T-helper 1 cell (primary cell): Measurements from ENCODE around the gene ZBTB40.

ENCODE experiments used
- DNase-seq, 5 donors: peaks; one replicate each; pipeline ENCODE4 v3.0.0-alpha.2; 2012 to 2020

ZBTB40 gene

DNA sequence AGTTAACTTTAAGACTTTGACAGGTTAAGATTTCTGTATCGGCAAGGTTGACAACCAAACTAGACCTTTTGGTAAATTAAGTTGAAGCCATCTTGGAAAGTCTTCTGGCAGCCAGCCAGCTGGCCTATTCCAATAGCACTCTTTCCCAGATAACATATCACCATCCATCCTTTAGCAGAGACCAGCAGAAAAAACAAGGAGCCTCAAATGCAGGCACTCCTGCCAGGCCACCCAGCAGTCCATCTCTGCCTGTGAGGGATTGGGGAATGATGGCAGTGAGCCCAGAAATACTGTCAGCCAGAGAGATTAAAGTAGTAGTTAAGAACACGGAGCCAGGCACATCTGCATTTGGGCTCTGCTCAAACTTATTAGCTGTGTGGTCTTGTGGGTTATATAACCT, 19.4 kb downstream of the ZBTB40 start:
- no peak for DNase-seq

- no peak for DNase-seq
Measured at GRCh38 chr1:22471610-22472009, 20.0 kb downstream of the ZBTB40 start.

- no peak for DNase-seq
Measured at GRCh38 chr1:22472596-22472995, 20.9 kb downstream of the ZBTB40 start.

- DNase-seq, result no peak
Measured at GRCh38 chr1:22473952-22474351, 22.3 kb downstream of the ZBTB40 start.

DNA sequence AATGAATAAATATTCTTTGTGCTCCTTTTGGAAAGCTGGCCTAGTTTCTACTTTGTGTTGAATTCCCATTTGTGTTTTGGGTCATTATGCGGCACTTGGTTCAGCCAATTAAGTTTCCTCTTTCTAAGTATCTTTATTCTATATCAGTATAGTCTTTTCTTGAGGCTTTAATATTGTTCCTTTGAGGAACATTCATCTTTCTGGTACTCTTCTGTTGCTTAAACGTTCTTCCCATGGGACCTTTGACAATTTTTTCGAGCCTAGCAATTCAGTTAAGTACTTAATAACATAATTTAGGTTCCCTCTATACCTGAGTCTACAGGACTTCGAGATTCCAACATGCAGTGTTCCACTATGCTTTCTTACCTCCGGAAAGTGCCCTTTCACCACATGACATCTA, 24.9 kb downstream of the ZBTB40 start:
- DNase-seq, result no peak

DNA sequence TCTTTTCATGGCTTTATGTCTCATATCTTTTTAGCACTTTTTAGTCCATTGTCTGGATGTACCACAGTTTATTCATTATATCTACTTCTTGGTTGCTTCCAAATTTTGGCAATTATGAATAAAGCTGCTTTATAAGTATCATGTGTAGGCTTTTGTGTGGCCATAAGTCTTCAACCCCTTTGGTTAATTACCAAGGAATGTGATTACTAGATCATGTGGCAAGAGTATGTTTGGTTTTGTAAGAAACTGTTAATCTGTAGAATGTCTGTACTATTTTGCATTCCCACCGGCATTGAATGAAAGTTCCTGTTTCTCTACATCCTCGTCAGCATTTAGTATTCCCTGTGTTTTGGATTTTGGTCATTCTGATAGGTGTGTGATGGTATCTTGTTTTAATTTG, 31.5 kb downstream of the ZBTB40 start:
- DNase-seq, result no peak

DNA sequence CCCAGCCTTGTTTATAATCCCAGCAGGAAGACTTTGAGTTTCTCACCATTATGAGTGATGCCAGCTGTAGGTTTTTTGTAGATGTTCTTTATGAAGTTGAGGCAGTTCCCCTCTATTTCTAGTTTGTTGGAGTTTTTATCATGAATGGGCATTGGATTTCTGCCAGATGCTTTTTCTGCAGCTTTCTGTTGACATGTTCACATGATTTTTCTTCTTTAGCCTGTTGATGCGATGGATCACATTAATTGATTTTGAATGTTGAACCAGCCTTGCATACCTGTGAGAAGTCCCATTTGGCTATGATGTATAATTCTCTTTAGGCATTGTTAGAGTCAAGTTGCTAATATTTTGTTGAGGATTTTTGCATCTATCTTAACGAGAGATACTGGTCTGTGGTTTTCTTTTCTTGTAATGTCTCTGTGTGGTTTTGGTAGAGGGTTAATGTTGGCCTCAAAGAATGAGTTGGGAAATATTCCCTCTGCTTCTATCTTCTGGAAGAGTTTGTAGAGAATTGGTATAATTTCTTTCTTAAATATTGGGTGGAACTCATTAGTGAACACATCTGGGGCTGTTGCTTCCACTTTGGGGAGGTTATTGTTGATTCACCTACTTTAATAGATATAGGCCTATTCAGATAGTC, 33.2 kb downstream of the ZBTB40 start:
- DNase-seq, result no peak

DNA sequence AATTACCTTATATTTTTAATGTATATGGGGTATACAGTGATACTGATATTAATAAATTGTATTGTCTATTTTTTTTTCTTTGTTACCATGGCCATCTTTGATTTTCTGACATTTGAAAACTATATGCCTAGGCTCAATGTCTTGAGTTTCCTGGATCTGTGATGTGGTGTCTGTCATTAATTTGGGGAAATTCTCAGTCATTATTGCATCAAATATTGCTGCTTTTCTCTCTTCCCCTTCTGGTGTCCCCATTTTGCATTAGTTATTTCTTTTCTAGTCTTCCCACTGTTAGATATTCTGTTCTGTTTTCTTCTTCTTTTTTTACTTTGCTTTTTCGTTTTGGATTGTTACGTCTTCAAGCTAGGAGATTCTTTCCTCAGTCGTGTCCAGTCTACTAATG, 33.8 kb downstream of the ZBTB40 start:
- no peak for DNase-seq

- DNase-seq, result no peak
Measured at GRCh38 chr1:22487781-22488180, 36.1 kb downstream of the ZBTB40 start.

DNA sequence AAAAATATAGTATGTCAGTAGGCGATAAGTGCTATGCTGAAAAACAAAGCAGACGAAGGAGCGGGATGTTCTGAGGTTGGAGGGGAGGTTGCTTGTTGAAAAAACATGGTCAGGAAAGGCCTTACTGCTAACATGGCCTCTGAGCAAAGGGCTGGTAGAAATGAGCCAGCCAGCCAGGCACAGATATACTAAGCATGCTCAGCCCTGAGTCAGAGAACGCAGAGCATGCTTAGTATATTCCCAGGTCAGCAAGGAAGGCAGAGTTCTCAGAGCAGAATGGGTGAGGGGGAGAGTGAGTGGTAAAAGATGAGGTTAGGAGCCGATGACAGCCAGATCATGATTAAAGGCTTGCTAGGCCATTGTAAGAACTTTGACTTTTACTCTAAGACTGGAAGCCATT, 36.7 kb downstream of the ZBTB40 start:
- no peak for DNase-seq

GRCh38 chr1:22489278-22489677, 37.6 kb downstream of the ZBTB40 start:
- DNase-seq, result no peak

DNA sequence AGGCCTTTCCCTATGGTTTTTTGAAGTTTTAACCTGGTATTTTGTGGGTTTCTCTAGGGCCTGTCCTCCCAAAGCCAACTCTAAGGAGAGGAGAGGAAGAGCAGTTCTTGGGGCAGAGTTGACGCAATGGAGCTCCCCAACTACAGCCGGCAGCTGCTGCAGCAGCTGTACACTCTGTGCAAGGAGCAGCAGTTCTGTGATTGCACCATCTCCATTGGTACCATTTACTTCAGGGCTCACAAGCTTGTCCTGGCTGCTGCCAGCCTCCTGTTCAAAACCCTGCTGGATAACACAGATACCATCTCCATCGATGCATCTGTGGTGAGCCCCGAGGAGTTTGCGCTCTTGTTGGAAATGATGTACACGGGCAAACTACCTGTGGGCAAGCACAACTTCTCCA, 38.2 kb downstream of the ZBTB40 start:
- no peak for DNase-seq

- DNase-seq, result no peak
Measured at GRCh38 chr1:22490309-22490708, 38.7 kb downstream of the ZBTB40 start.

GRCh38 chr1:22491995-22492715, 40.5 kb downstream of the ZBTB40 start:
- no peak for DNase-seq

- no peak for DNase-seq
Measured at GRCh38 chr1:22494144-22494543, 42.5 kb downstream of the ZBTB40 start.

DNA sequence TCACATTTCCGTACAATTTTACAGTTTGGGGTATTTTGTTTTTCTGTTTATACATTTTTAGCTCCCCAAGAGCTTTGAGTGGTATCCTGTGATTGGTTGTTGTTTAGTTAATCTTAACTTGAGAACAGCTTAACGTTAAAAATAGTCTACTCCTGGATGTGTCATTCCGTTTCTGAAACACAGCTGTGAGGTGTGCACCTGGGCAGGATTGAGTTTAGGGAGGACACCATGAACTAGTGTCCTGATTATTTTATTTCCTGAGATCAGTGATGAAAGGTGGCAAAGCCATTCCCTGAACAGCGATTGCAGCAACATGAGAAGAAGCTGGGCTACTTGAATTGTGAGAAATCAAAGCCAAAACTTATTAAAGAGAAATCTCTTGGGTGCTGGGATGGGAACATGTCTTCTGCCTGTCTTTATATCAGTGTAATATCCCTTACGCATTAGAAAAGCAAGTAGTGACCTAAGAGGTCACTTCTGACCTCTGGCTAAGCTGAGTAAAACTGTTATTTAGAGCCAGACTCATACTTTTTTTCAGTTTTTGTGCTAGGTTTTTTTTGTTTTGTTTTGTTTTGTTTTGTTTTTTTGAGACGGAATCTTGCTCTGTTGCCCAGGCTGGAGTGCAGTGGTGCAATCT, 43.4 kb downstream of the ZBTB40 start:
- DNase-seq, result no peak

GRCh38 chr1:22496536-22497160, 45.0 kb downstream of the ZBTB40 start:
- no peak for DNase-seq

- DNase-seq, result no peak
Measured at GRCh38 chr1:22498463-22498862, 46.8 kb downstream of the ZBTB40 start.

DNA sequence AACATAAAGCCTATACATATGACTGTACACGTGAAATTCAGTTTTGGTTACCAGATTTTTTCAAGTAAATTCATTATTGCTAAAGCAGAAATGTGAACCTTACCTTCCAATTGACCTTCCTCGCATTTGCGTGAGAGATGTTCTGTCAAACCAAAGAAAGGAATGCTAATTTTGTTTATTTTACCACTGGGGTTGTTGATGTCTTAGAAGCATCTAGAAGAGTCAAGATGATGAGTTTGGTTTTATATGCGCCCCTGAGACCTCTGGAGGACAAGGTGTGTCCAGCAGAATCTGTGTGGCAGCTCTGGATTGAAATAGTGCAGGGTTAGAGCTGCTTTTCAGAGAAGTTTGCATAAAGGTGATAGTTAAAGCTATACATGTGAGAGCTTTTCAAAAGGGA, 48.4 kb downstream of the ZBTB40 start:
- DNase-seq, result no peak

GRCh38 chr1:22500471-22500870, 48.8 kb downstream of the ZBTB40 start:
- no peak for DNase-seq

- DNase-seq, result no peak
Measured at GRCh38 chr1:22502202-22502601, 50.6 kb downstream of the ZBTB40 start.

DNA sequence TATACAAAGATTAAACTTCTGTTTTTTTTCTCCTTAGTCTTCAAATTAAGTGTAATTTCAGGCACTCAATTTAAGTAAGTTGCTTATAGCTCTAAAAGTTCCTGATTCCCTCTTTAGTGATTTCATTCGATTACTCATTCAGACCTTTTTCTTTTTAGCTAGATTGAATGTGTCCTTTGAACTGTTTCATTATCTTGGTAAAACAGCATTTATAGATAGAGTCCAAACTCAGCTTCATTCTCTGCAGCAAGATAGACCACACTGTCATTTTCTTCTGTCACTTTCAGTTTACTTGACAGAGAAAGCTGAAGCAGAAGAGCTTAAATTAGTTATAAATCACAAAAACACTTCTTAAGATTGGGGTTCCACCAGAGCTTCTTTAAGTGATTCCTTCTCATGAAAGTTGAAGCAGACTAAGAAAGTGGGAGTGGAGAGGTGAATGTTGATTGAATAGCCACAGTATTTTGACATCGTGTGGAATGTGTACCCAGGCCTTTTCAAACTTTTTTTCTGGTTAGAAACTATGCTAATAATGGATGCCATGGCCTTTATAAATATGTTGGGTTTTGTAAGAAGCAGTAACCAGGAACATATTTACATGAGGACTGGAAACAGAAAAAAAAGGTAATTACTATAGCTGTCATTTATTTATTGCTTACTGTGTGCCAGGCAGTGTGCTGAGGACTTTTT, 52.2 kb downstream of the ZBTB40 start:
- DNase-seq, result no peak

- no peak for DNase-seq
Measured at GRCh38 chr1:22506130-22506692, 54.6 kb downstream of the ZBTB40 start.
